HCT116 (cell line): Measurements from ENCODE around the gene TIMM17B. TPM values are rescaled to one million over a fixed set of nuclear protein-coding genes. Genes with fewer than 3 reads are reported as not detected.

Source experiments
- ATAC-seq: fragments of 200-7000 bp; cut with Tn5 transposase; 2 replicates; pipeline ENCODE4 v1.9.1; 2020; ENCODE audit warnings: mild to moderate bottlenecking, moderate library complexity
- BruUV-seq: library from RNA; stranded (reverse); fragments of 400-500 nt; replicated peaks from 2 replicates; lab custom pipeline; 2021; lab: Mats Ljungman, UMichigan
- CTCF ChIA-PET: fragments of 300-600 bp; sonication (Branson Sonifier 250); formaldehyde crosslinking; loops from one replicate; lab custom pipeline; 2021; ENCODE audit warnings: antibody characterized with exemption; lab: Charles Lee
- POLR2A ChIA-PET: fragments of 300-600, 350-600 bp; sonication (Branson Sonifier 250); formaldehyde crosslinking; loops from one replicate; lab custom pipeline; 2021; ENCODE audit warnings: antibody characterized with exemption; lab: Charles Lee
- RAD21 ChIA-PET, 2 experiments: fragments of 300-600 bp; sonication (Branson Sonifier 250); formaldehyde crosslinking; loops; one replicate each; lab custom pipeline; 2023; ENCODE audit warnings: low total read pairs in 2 of 2; ENCODE audit not compliant: uncharacterized antibody in 2 of 2, unreplicated experiment in 2 of 2, low non-redundant PET in 1 of 2; lab: Charles Lee
- DNase-seq: peaks from one replicate; pipeline ENCODE4 v3.0.0-alpha.2; 2010; ENCODE audit warnings: low read depth, low spot score
- H2AFZ ChIP-seq: fragments of 200-600 bp; shearing (Covaris generic), sonication (generic); 2 replicates; pipeline ENCODE4 v1.6.1; 2017; ENCODE audit warnings: low read depth, mixed run types, mixed read lengths, antibody characterized with exemption, low read length; ENCODE audit not compliant: poor library complexity, severe bottlenecking
- H3K27ac ChIP-seq: 2 replicates; pipeline ENCODE4 v1.5.1; 2012; ENCODE audit warnings: low read depth, low read length
- H3K27me3 ChIP-seq: fragments of 200-600 bp; sonication (generic); 2 replicates; pipeline ENCODE4 v1.6.1; 2016; ENCODE audit warnings: mixed run types, low read length, mixed read lengths; ENCODE audit not compliant: insufficient read depth
- H3K36me3 ChIP-seq, 2 experiments: fragments of 200-500 bp in 1 of 2; fragments of 200-600 bp in 1 of 2; sonication (Bioruptor generic) in 1 of 2; sonication (generic) in 1 of 2; 2 replicates each; pipeline versions ENCODE4 v1.5.1 to v1.6.1; 2014 to 2016; ENCODE audit warnings: low read length in 2 of 2, inconsistent platforms in 1 of 2, mixed read lengths in 1 of 2, mixed run types in 1 of 2; ENCODE audit not compliant: insufficient read depth in 2 of 2, control insufficient read depth in 1 of 2
- H3K4me1 ChIP-seq, 2 experiments: fragments of 200-600 bp in 1 of 2; sonication (generic) in 1 of 2; 2 replicates each; pipeline versions ENCODE4 v1.5.1 to v1.6.1; 2012 to 2017; ENCODE audit warnings: low read length in 2 of 2, inconsistent platforms in 1 of 2, mild to moderate bottlenecking in 1 of 2, mixed read lengths in 1 of 2, mixed run types in 1 of 2, moderate library complexity in 1 of 2; ENCODE audit not compliant: insufficient read depth in 2 of 2, control insufficient read depth in 1 of 2
- H3K4me2 ChIP-seq: fragments of 200-600 bp; sonication (generic); 2 replicates; pipeline ENCODE4 v1.6.1; 2017; ENCODE audit warnings: mixed run types, low read length, mixed read lengths
- H3K4me3 ChIP-seq, 2 experiments: fragments of 200-600 bp in 1 of 2; sonication (generic) in 1 of 2; replicated peaks in 1 of 2; 2 replicates each; pipeline ENCODE4 v1.5.1; 2011 to 2016; ENCODE audit warnings: low read length in 2 of 2, control low read depth in 1 of 2, low read depth in 1 of 2, mild to moderate bottlenecking in 1 of 2, mixed read lengths in 1 of 2, mixed run types in 1 of 2
- H3K79me2 ChIP-seq: fragments of 200-600 bp; sonication (generic); 2 replicates; pipeline ENCODE4 v1.6.1; 2017; ENCODE audit warnings: mild to moderate bottlenecking, mixed run types, low read length, moderate library complexity, mixed read lengths; ENCODE audit not compliant: insufficient read depth
- H3K9ac ChIP-seq: fragments of 200-600 bp; sonication (generic); 2 replicates; pipeline ENCODE4 v1.6.1; 2016; ENCODE audit warnings: low read length, mixed read lengths
- H3K9me2 ChIP-seq: fragments of 200-600 bp; sonication (generic), shearing (Covaris generic); 2 replicates; pipeline ENCODE4 v1.6.1; 2017; ENCODE audit warnings: mixed run types, mild to moderate bottlenecking, moderate library complexity; ENCODE audit not compliant: insufficient read depth
- H3K9me3 ChIP-seq, 2 experiments: fragments of 200-500 bp in 1 of 2; fragments of 200-600 bp in 1 of 2; sonication (Bioruptor generic) in 1 of 2; sonication (generic) in 1 of 2; 2 replicates each; pipeline ENCODE4 v1.6.1; 2014 to 2017; ENCODE audit warnings: low read length in 2 of 2, mixed read lengths in 2 of 2, inconsistent platforms in 1 of 2, low read depth in 1 of 2, mild to moderate bottlenecking in 1 of 2, mixed run types in 1 of 2, moderate library complexity in 1 of 2; ENCODE audit not compliant: control insufficient read depth in 1 of 2, insufficient read depth in 1 of 2
- H4K20me1 ChIP-seq: fragments of 200-600 bp; sonication (generic), shearing (Covaris generic); 2 replicates; pipeline ENCODE4 v1.6.1; 2017; ENCODE audit warnings: mixed run types, mild to moderate bottlenecking, moderate library complexity; ENCODE audit not compliant: insufficient read depth
- CTCF ChIP-seq, 3 experiments: fragments of 200-600 bp in 1 of 3; sonication (generic) in 1 of 3; IDR thresholded peaks in 2 of 3; conservative IDR thresholded peaks in 1 of 3; 2 replicates each; pipeline ENCODE4 v1.5.1; 2012 to 2017; ENCODE audit warnings: low read depth in 2 of 3, low read length in 2 of 3, antibody characterized with exemption in 1 of 3, borderline replicate concordance in 1 of 3, control low read depth in 1 of 3, mild to moderate bottlenecking in 1 of 3, mixed read lengths in 1 of 3, mixed run types in 1 of 3, moderate library complexity in 1 of 3; ENCODE audit not compliant: insufficient read depth in 1 of 3
- ELF1 ChIP-seq: IDR thresholded peaks from 2 replicates; pipeline ENCODE4 v1.6.1; 2012; ENCODE audit warnings: low read depth, borderline replicate concordance
- EZH2 ChIP-seq: fragments of 200-600 bp; sonication (generic); IDR thresholded peaks from 2 replicates; pipeline ENCODE4 v1.6.1; 2017; ENCODE audit warnings: antibody characterized with exemption, mixed run types
- EZH2phosphoT487 ChIP-seq: fragments of 200-600 bp; IDR thresholded peaks from 2 replicates; pipeline ENCODE4 v1.6.1; 2018; ENCODE audit warnings: antibody characterized with exemption, borderline replicate concordance
- MAX ChIP-seq: IDR thresholded peaks from 2 replicates; pipeline ENCODE4 v1.6.1; 2012
- POLR2AphosphoS5 ChIP-seq: IDR thresholded peaks from 2 replicates; pipeline ENCODE4 v1.6.1; 2011; ENCODE audit warnings: mild to moderate bottlenecking, low read depth, low read length, moderate library complexity
- SIN3A ChIP-seq: IDR thresholded peaks from 2 replicates; pipeline ENCODE4 v1.6.1; 2012; ENCODE audit warnings: low read depth
- YY1 ChIP-seq: IDR thresholded peaks from 2 replicates; pipeline ENCODE4 v1.6.1; 2011; ENCODE audit warnings: low read length, low read depth, moderate library complexity, mild to moderate bottlenecking; ENCODE audit not compliant: insufficient replicate concordance; ENCODE audit errors: extremely low read depth
- intact Hi-C: fragments of 100-400 bp; cut with micrococcal nuclease; formaldehyde crosslinking; loops from 2 replicates; pipeline ENCODE4 v1.10.0; 2022
- total RNA-seq: library from RNA; stranded (reverse); gene quantifications from one replicate; pipeline ENCODE4 v1.2.1, GENCODE V29; 2021; ENCODE audit not compliant: unreplicated experiment

Gene TIMM17B
- total RNA-seq, 1 experiment from 2014 or later, result 41.7 TPM

GRCh38 chrX:48919947-48920717 is 22.6 kb upstream of the TIMM17B start (continued):
- TF ChIP-seq POLR2AphosphoS5 (no peak), SIN3A (no peak), ELF1 (no peak)
- TF ChIP-seq, all 23 proteins: peak for 0

GRCh38 chrX:48919360-48919841 is 21.8 kb upstream of the TIMM17B start:
- POLR2A ChIA-PET, result no interaction called here
- peaks cover 31% of the 10 kb centered on the region for H3K79me2 ChIP-seq
- no TSS peak for BruUV-seq
- no peak for TF ChIP-seq POLR2AphosphoS5
- TF ChIP-seq EZH2, result no peak
- no peak for TF ChIP-seq SIN3A
- no peak for TF ChIP-seq CTCF (IDR thresholded peaks at IDR 0.05 in 2 of 3, conservative IDR thresholded peaks at IDR 0.05 in 1 of 3; ENCODE audit: borderline replicate concordance in 1 of 3, insufficient read depth in 1 of 3, low read depth in 2 of 3, low read length in 2 of 3)
- TF ChIP-seq EZH2phosphoT487, result no peak
- no peak for TF ChIP-seq YY1
- no peak for TF ChIP-seq MAX
- H3K9me2 ChIP-seq, result no peaks in the 10 kb centered on the region
- ATAC-seq (no peak), DNase-seq (no peak)
- RAD21 ChIA-PET, result no interaction called here
- no peaks in the 10 kb centered on the region for H3K27me3 ChIP-seq
- H3K9ac ChIP-seq, result no peak overlapping the region
- H3K36me3 ChIP-seq, result peaks cover 3 to 6% of the 10 kb centered on the region in 2 experiments; a peak in 3 of 4 replicates
- peak overlapping the region; percentile 35 for H3K27ac ChIP-seq
- peak overlapping the region; percentile 22 to 69; a peak in 2 of 4 replicates for H3K4me3 ChIP-seq
- H3K4me2 ChIP-seq, result peak overlapping the region; percentile 79
- no peaks in the 10 kb centered on the region for H3K9me3 ChIP-seq
- intact Hi-C loops, result loop anchor here (2.0 to 5.0 kb wide), 2 partner anchors 37 to 157 kb away; partner anchors contain the start of genes GLOD5 and OTUD5
- H4K20me1 ChIP-seq, result no peaks in the 10 kb centered on the region
- H2AFZ ChIP-seq, result no peak overlapping the region
- CTCF ChIA-PET, result no interaction called here
- H3K4me1 ChIP-seq, result peaks cover 5 to 19% of the 10 kb centered on the region in 2 experiments; a peak in 2 of 4 replicates
